SK-N-SH (cell line): Measurements from ENCODE around the gene CACNA2D3. TPM values are rescaled to one million over a fixed set of nuclear protein-coding genes. Genes with fewer than 3 reads are reported as not detected.

ENCODE experiments used
- CTCF ChIA-PET: fragments of 300-600, 350-600 bp; formaldehyde crosslinking; extraction: SDS; loops from one replicate; lab custom pipeline; 2021; lab: Yijun Ruan, JAX
- POLR2A ChIA-PET: fragments of 350-600 bp; sonication (Branson Sonifier 250); formaldehyde crosslinking; extraction: SDS; loops from one replicate; lab custom pipeline; 2020; ENCODE audit warnings: antibody characterized with exemption, inconsistent platforms; lab: Yijun Ruan, JAX
- DNase-seq: peaks from one replicate; pipeline ENCODE4 v3.0.0; 2012
- H2AFZ ChIP-seq: fragments of 200-600 bp; sonication (generic); 2 replicates; pipeline ENCODE4 v1.8.1; 2016; ENCODE audit warnings: antibody characterized with exemption, mild to moderate bottlenecking, low read depth
- H3F3A ChIP-seq: fragments of 200-600 bp; sonication (generic); replicated peaks from 2 replicates; pipeline ENCODE3; 2016; ENCODE audit warnings: antibody characterized with exemption, mild to moderate bottlenecking; ENCODE audit not compliant: insufficient read depth
- H3K27ac ChIP-seq, 2 experiments: fragments of 200-500 bp in 1 of 2; fragments of 200-600 bp in 1 of 2; sonication (Bioruptor generic) in 1 of 2; sonication (generic), shearing (Covaris generic) in 1 of 2; 2 replicates each; pipeline versions ENCODE4 v1.5.1 to v1.6.1; 2014 to 2016; ENCODE audit warnings: low read depth in 2 of 2, inconsistent platforms in 1 of 2, low read length in 1 of 2, mild to moderate bottlenecking in 1 of 2, mixed read lengths in 1 of 2
- H3K27me3 ChIP-seq: fragments of 200-600 bp; sonication (generic), shearing (Covaris generic); 2 replicates; pipeline ENCODE4 v1.6.1; 2016; ENCODE audit warnings: mixed run types; ENCODE audit not compliant: insufficient read depth
- H3K36me3 ChIP-seq, 2 experiments: fragments of 200-500 bp in 1 of 2; fragments of 200-600 bp in 1 of 2; sonication (Bioruptor generic) in 1 of 2; sonication (generic) in 1 of 2; replicated peaks in 1 of 2; 2 replicates each; pipeline versions ENCODE3 to v1.5.1; 2014 to 2016; ENCODE audit warnings: low read length in 1 of 2, mild to moderate bottlenecking in 1 of 2; ENCODE audit not compliant: insufficient read depth in 2 of 2, control insufficient read depth in 1 of 2
- H3K4me1 ChIP-seq, 2 experiments: fragments of 200-500 bp in 1 of 2; fragments of 200-600 bp in 1 of 2; sonication (Bioruptor generic) in 1 of 2; sonication (generic), shearing (Covaris generic) in 1 of 2; 2 replicates each; pipeline versions ENCODE4 v1.5.1 to v1.6.1; 2014 to 2016; ENCODE audit warnings: low read depth in 1 of 2, low read length in 1 of 2, mixed run types in 1 of 2; ENCODE audit not compliant: insufficient read depth in 2 of 2, control insufficient read depth in 1 of 2
- H3K4me2 ChIP-seq: fragments of 200-600 bp; sonication (generic), shearing (Covaris generic); 2 replicates; pipeline ENCODE4 v1.6.1; 2017; ENCODE audit warnings: mixed run types
- H3K4me3 ChIP-seq, 2 experiments: fragments of 200-500 bp in 1 of 2; fragments of 200-600 bp in 1 of 2; sonication (Bioruptor generic) in 1 of 2; sonication (generic), shearing (Covaris generic) in 1 of 2; 2 replicates each; pipeline versions ENCODE4 v1.5.1 to v1.8.1; 2014 to 2016; ENCODE audit warnings: low read depth in 2 of 2, inconsistent platforms in 1 of 2, low read length in 1 of 2, mild to moderate bottlenecking in 1 of 2, mixed read lengths in 1 of 2, moderate library complexity in 1 of 2
- H3K79me2 ChIP-seq: fragments of 200-600 bp; sonication (generic); 2 replicates; pipeline ENCODE4 v1.8.1; 2017; ENCODE audit warnings: mild to moderate bottlenecking; ENCODE audit not compliant: insufficient read depth
- H3K9ac ChIP-seq: fragments of 200-600 bp; sonication (generic); 2 replicates; pipeline ENCODE4 v1.6.1; 2017; ENCODE audit warnings: mixed run types
- H3K9me2 ChIP-seq: fragments of 200-600 bp; sonication (generic); 2 replicates; pipeline ENCODE4 v1.6.1; 2017; ENCODE audit warnings: mixed run types
- H3K9me3 ChIP-seq: fragments of 200-600 bp; sonication (generic); 2 replicates; pipeline ENCODE4 v1.6.1; 2017; ENCODE audit warnings: mixed run types, mild to moderate bottlenecking, moderate library complexity
- H4K20me1 ChIP-seq: fragments of 200-600 bp; sonication (generic); 2 replicates; pipeline ENCODE4 v1.6.1; 2017; ENCODE audit warnings: mild to moderate bottlenecking, mixed run types; ENCODE audit not compliant: insufficient read depth
- CTCF ChIP-seq: fragments of 200-600 bp; sonication (generic); IDR thresholded peaks from 2 replicates; pipeline ENCODE4 v1.6.1; 2017; ENCODE audit warnings: antibody characterized with exemption, mild to moderate bottlenecking, moderate library complexity
- EP300 ChIP-seq, 2 experiments: IDR thresholded peaks; 2 replicates each; pipeline versions ENCODE4 v1.4.0 to v1.6.1; 2012; ENCODE audit warnings: borderline replicate concordance in 1 of 2, low read depth in 1 of 2, low read length in 1 of 2
- EZH2phosphoT487 ChIP-seq: fragments of 200-600 bp; sonication (generic); IDR thresholded peaks from 2 replicates; pipeline ENCODE4 v1.6.1; 2017; ENCODE audit warnings: low read depth, mixed run types, mild to moderate bottlenecking, antibody characterized with exemption, moderate library complexity, borderline replicate concordance
- FOXM1 ChIP-seq: IDR thresholded peaks from 2 replicates; pipeline ENCODE4 v1.4.0; 2012; ENCODE audit warnings: low read depth, mild to moderate bottlenecking
- JUND ChIP-seq: IDR thresholded peaks from 2 replicates; pipeline ENCODE4 v1.4.0; 2012
- POLR2AphosphoS5 ChIP-seq: IDR thresholded peaks from 2 replicates; pipeline ENCODE4 v1.6.1; 2012; ENCODE audit warnings: low read depth, low read length
- RAD21 ChIP-seq: IDR thresholded peaks from 2 replicates; pipeline ENCODE4 v1.6.1; 2012; ENCODE audit warnings: mild to moderate bottlenecking, low read length
- RFX5 ChIP-seq: IDR thresholded peaks from 2 replicates; pipeline ENCODE4 v1.6.1; 2012; ENCODE audit warnings: mild to moderate bottlenecking, improper control_type of control experiment, low read length
- RXRA ChIP-seq: IDR thresholded peaks from 2 replicates; pipeline ENCODE4 v1.4.0; 2012; ENCODE audit warnings: low read depth, mild to moderate bottlenecking, borderline replicate concordance
- SIN3A ChIP-seq: IDR thresholded peaks from 2 replicates; pipeline ENCODE4 v1.6.1; 2012; ENCODE audit warnings: low read depth, mild to moderate bottlenecking, low read length, moderate library complexity, borderline replicate concordance
- SMC3 ChIP-seq: IDR thresholded peaks from 2 replicates; pipeline ENCODE4 v1.6.1; 2012; ENCODE audit warnings: low read depth, low read length, improper control_type of control experiment
- TAF1 ChIP-seq: IDR thresholded peaks from 2 replicates; pipeline ENCODE4 v1.6.1; 2012; ENCODE audit warnings: low read depth, mild to moderate bottlenecking, low read length, moderate library complexity, borderline replicate concordance
- WGBS: methylation state at CpG from one replicate; pipeline ENCODE4 v1.1.6; 2017; ENCODE audit warnings: low lambda C conversion rate; 5-methylcytosine and 5-hydroxymethylcytosine counted together
- polyA plus RNA-seq, 3 experiments: library from polyadenylated mRNA; depleted of rRNA; stranded (reverse); fragments of >200 nt; gene quantifications; 2 replicates each; pipeline ENCODE4 v1.2.3, GENCODE V29; 2012
- TF ChIP-seq, protein P1 (sequence below): IDR thresholded peaks from 2 replicates; pipeline ENCODE4; 2012
- TF ChIP-seq, protein P2 (sequence below): IDR thresholded peaks from 2 replicates; pipeline ENCODE4 v1.4.0; 2012; ENCODE audit warnings: low read depth

CACNA2D3 gene
- polyA plus RNA-seq, 1 of the 3 experiments (the other 2 are of a cell fraction), result 0.15 TPM

DNA sequence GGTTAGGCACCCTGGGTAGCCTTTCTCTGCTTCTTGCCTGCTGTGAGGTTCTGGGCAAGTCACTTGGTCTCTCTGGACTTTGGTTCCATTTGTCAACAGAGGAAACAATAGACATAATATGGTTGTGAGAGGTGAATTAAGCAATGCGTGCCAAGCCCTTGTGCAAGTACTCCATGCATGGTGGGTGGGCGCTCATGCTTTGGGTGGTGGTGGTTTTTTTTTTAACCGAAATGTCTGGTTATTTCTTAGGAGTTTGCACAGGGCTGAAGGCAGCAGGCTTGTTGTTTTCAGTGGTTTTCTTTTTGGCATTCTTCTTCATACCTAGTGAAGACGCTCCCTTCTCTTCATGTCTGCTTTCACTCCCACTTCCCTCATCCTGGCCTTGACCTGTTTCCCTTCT, 889.7 kb downstream of the CACNA2D3 start (continued):
- TF ChIP-seq, protein P1, sequence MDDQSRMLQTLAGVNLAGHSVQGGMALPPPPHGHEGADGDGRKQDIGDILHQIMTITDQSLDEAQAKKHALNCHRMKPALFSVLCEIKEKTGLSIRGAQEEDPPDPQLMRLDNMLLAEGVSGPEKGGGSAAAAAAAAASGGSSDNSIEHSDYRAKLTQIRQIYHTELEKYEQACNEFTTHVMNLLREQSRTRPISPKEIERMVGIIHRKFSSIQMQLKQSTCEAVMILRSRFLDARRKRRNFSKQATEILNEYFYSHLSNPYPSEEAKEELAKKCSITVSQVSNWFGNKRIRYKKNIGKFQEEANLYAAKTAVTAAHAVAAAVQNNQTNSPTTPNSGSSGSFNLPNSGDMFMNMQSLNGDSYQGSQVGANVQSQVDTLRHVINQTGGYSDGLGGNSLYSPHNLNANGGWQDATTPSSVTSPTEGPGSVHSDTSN, result no peak
- TF ChIP-seq SIN3A (no peak), RAD21 (no peak), JUND (no peak), RFX5 (no peak), EZH2phosphoT487 (no peak)

- TF ChIP-seq CTCF (peak; percentile 38; the same call in 1 of the 2 replicates), TAF1 (no peak), SMC3 (peak; percentile 41), EZH2phosphoT487 (no peak), RAD21 (peak; percentile 40)
- TF ChIP-seq, protein P2, sequence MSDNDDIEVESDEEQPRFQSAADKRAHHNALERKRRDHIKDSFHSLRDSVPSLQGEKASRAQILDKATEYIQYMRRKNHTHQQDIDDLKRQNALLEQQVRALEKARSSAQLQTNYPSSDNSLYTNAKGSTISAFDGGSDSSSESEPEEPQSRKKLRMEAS, result no peak
- DNase-seq, result peak; percentile 10
- CTCF ChIA-PET, result interaction anchor here (0.6 to 1.8 kb wide), 10 partner anchors 9 to 164 kb away, joined by 3 to 6 read pairs (median 3); no protein-coding TSS in a partner anchor
Measured at GRCh38 chr3:55013145-55013925, 891.0 kb downstream of the CACNA2D3 start.

DNA sequence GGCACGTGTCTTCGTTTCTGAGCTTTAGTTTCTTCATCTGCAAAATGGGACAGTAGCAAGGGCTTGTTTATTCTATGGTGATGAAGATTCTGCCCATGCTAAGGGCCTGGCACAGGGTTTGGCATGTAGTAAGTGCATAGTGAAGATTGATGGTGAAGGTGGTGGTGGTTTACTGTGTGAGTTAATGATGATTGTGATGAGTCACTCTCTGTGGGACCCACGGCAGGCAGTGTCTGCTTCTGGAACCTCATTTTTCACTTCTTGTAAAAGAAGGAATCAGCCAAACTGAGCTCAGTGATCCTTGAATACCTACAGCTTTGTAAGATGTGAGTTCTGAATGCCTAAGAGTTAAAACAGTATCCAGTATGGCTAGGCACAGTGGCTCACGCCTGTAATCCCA, 891.7 kb downstream of the CACNA2D3 start:
- Histone ChIP-seq H3K4me2 (no peak overlapping the region), H3K36me3 (no peaks in the 10 kb centered on the region), H3K9me2 (no peaks in the 10 kb centered on the region), H3K27ac (no peak overlapping the region), H3K9me3 (no peaks in the 10 kb centered on the region), H3K27me3 (no peaks in the 10 kb centered on the region), H4K20me1 (no peaks in the 10 kb centered on the region), H3K4me3 (no peak overlapping the region), H2AFZ (no peak overlapping the region), H3K79me2 (no peaks in the 10 kb centered on the region), H3K4me1 (no peaks in the 10 kb centered on the region), H3F3A (no peaks in the 10 kb centered on the region), H3K9ac (no peak overlapping the region)
- ChIA-PET POLR2A (no interaction called here), CTCF (interaction anchor here (0.6 to 1.8 kb wide), 7 partner anchors 8 to 163 kb away, joined by 3 to 6 read pairs (median 4); no protein-coding TSS in a partner anchor)
- WGBS, result 62% methylated on average over 3 of the region's 4 CpGs
- no peak for DNase-seq
- TF ChIP-seq EP300 (IDR thresholded peaks at IDR 0.05; ENCODE audit: borderline replicate concordance in 1 of 2, low read depth in 1 of 2, low read length in 1 of 2), result no peak
- TF ChIP-seq CTCF, result no peak
- TF ChIP-seq FOXM1, result no peak
- TF ChIP-seq RXRA, result no peak
- no peak for TF ChIP-seq POLR2AphosphoS5

More at GRCh38 chr3:55013145-55013925, 891.0 kb downstream of the CACNA2D3 start:
- H3K9me3 ChIP-seq, result no peaks in the 10 kb centered on the region
- POLR2A ChIA-PET, result no interaction called here
- no peak overlapping the region for H2AFZ ChIP-seq
- H3K4me3 ChIP-seq, result no peak overlapping the region
- H3K36me3 ChIP-seq, result no peaks in the 10 kb centered on the region
- H3K79me2 ChIP-seq, result no peaks in the 10 kb centered on the region
- no peaks in the 10 kb centered on the region for H3K9me2 ChIP-seq
- H3K4me1 ChIP-seq, result no peaks in the 10 kb centered on the region
- no peaks in the 10 kb centered on the region for H3K27me3 ChIP-seq
- 67% methylated on average over 5 of the region's 5 CpGs for WGBS
- no peaks in the 10 kb centered on the region for H4K20me1 ChIP-seq
- H3F3A ChIP-seq, result no peaks in the 10 kb centered on the region
- no peak overlapping the region for H3K9ac ChIP-seq
- H3K4me2 ChIP-seq, result no peak overlapping the region
- no peak overlapping the region for H3K27ac ChIP-seq
